Left hindlimb (tissue), 1 donor: ENCODE data around the gene CTNNA3.
"Not testable (repeated sequence)": the region's sequence is repeated elsewhere in the genome, so short reads cannot be mapped to it uniquely, and the experiment has no call there.

ENCODE experiments used
- DNase-seq: peaks from one replicate; pipeline ENCODE4 v3.0.0-alpha.2; 2018

CTNNA3 gene

GRCh38 chr10:66467042-66467441 lies 1229.0 kb downstream of the CTNNA3 start:
- no peak for DNase-seq

DNA sequence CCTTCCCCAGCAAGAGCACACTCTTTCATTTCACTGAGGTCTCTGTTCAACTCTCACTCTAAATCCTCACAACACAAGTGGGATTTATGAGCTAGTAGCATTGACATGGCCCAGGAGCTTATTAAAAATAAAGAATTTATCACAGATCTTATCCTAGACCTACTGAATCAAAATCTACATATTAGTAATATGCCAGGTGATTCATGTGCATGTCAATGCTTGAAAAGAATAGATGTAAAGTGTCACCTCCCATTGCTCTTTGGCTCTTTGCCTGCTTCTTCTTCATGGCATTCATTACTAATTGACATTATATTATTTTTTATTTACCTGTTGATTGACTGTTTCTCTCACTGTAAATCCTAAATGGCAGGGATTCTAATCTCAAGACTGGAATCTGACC lies 1229.4 kb downstream of the CTNNA3 start:
- no peak for DNase-seq

- no peak for DNase-seq
These were observed 1232.4 kb downstream of the CTNNA3 start for GRCh38 chr10:66463611-66464010.

- DNase-seq: no peak
These were observed 1238.4 kb downstream of the CTNNA3 start for GRCh38 chr10:66457629-66458028.

- no peak for DNase-seq
These were observed 1240.7 kb downstream of the CTNNA3 start for GRCh38 chr10:66455304-66455703.

DNA sequence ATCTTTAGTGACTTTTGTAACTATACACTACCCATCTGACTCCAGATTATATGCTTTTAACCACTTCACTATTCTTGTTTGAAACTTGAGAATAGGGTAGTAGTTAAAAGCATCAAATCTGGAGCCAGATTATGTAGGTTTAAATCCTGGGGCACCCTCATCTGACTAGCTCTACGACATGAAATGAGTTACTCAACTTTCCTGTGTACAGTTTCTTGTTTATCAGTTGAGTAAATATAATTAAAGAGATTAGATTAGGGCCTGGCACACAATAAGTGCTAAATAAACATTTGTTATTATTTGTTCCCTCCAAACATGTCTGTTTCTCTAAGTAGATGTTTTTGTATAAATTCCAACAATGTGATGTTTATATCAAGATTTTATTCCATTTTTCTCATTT lies 1255.4 kb downstream of the CTNNA3 start:
- DNase-seq: no peak

DNA sequence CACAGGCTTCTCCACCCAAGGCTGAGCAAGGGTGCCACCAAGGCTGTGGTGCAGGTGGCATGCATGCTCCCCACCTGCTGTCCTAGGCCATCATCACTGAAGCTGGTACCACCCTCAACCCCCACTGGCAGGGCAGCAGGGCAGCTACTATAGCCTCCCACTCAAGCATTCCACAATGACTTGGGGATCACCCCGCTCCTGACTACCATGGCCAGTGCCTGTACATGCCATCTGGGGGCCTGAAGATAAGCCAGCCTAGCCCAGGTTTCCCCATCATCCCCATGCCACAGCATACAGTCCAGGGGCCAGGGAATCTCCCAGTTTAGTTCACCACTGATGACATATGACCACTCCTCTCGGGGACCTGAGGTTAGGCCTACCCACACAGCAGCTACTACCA lies 1281.1 kb downstream of the CTNNA3 start:
- DNase-seq: no peak

GRCh38 chr10:66405566-66405965 lies 1290.4 kb downstream of the CTNNA3 start:
- no peak for DNase-seq

- no peak for DNase-seq
These were observed 1297.3 kb downstream of the CTNNA3 start for GRCh38 chr10:66398669-66399068.

- DNase-seq: no peak
These were observed 1301.5 kb downstream of the CTNNA3 start for GRCh38 chr10:66394342-66395063.

GRCh38 chr10:66390926-66391325 lies 1305.1 kb downstream of the CTNNA3 start:
- DNase-seq: no peak

GRCh38 chr10:66381045-66381444 lies 1315.0 kb downstream of the CTNNA3 start:
- no peak for DNase-seq

- no peak for DNase-seq
These were observed 1317.7 kb downstream of the CTNNA3 start for GRCh38 chr10:66378117-66378876.

DNA sequence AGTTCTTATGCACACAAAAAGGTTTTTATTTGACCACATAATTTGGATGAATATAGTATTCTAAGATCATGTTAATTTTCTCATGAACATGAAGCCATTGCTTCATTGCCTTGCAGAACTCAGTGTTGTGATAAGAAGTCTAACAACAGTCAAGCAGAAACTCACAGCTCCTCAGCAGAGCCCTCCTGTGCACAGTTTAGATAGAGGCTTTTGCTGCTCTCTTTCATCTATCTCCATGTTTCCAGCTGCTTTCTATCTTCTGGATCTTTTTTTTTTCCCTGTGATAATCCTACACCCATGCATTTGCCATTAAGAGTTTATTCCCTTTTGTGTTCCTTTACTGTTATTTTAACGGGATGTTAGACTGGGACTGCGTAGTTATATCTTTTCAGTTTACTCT lies 1327.8 kb downstream of the CTNNA3 start:
- no peak for DNase-seq

DNA sequence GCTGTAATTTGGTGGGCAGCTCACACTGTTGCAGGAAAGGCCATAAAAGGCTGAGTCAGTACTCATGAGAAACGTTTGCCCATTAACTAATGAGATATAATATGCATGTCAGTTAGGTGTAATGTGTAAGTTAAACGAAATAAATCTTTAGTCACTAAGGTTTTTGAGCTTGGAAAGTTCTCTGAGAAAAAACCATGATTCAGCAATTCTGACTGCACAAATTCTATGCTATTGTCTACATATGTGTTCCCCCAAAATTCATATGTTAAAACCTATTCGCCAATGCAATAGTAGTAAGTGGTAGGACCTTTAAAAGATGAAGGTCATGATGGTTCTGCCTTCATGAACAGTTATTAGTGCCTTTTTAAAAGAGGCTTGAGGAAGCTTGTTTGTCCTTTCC lies 1329.8 kb downstream of the CTNNA3 start:
- DNase-seq: no peak

GRCh38 chr10:66365686-66366085 lies 1330.3 kb downstream of the CTNNA3 start:
- no peak for DNase-seq

GRCh38 chr10:66362522-66362921 lies 1333.5 kb downstream of the CTNNA3 start:
- DNase-seq: no peak

DNA sequence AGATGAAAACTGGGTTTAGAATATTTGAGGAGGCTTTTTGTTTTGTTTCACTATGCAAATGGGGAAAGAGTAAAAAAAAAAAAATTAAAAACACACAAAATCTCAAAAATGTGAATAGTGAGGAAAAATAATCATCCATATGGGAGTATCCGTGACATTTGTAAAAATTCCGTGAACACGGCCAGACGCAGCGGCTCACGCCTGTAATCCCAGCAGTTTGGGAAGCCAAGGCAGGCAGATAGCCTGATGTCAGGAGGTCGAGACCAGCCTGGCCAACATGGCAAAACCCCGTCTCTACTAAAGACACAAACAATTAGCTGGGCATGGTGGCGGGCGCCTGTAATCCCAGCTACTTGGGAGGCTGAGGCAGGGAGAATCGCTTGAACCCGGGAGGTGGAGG lies 1342.2 kb downstream of the CTNNA3 start:
- DNase-seq: not testable (repeated sequence)

DNA sequence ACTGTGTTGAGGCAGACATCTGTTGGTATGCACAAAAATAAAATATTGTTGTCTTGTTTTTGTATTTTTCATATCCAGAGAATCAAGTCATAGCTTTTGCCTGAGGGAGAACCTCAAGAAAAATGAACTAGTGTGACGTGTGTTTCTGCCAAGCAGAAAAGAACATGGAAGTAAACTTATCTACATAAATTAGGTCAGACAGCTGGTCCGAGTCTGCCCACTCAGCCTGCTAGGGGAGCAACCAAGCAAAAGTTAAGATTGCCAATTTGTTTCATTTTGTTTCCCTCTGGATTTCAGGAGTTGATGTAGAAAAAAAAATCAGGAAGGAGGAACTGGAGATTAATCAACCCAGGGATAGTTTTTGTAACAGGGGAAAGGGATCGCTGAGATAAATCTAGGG lies 1342.6 kb downstream of the CTNNA3 start:
- DNase-seq: no peak

DNA sequence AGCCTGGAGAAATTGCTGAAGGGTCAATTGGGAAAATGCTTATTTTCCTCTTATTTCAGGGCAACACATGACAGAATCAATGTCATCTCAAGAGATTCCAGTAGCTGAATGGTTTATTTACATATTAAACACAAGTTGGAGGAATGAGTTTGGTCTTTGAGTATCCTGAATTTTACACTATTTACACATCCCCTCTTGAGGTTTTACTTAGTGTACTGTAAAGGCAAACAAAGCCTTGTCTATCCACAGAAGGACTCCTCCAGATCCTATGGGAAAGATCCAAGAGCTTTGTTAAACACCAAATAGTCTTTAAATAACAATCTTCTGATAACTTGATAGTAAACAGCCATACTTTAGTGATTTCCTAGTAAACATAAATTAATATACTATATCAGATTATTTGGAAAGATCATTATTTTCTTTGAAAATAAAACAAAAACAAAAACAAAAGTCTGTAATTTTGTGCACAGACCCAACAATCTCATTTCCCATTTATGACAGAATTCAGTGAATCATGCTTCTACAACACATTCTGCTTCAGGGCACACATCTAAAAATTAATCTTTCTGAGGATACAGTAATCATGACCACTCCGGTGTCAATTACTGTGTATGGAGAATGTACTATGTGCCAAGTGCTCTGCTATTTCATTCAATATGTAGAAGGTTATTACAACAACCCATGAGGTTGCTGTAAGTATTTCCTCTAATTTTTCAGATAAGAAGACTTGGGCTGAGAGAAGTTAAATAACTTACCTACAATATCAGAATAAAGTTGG lies 1345.2 kb downstream of the CTNNA3 start:
- DNase-seq: no peak

GRCh38 chr10:66349726-66350125 lies 1346.3 kb downstream of the CTNNA3 start:
- no peak for DNase-seq

GRCh38 chr10:66349076-66349475 lies 1346.9 kb downstream of the CTNNA3 start:
- DNase-seq: no peak

DNA sequence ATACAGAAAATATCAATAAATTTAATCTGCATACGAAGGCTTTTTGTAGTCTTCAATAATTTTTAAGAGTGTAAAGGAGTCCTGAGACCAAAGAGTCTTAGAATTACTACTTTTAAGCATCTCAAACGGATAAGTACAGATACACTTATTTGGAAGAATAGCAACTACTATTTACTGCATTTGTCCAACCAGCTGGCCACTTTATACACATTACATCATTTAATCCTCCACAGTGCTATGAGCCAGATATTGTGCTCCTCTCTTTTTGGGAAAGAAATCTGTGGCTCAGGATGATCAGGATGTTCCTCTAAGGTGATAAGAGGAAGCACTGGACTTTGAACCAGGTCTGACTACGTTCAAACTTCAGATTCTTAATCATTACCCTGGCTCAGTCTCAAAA lies 1358.8 kb downstream of the CTNNA3 start:
- no peak for DNase-seq

DNA sequence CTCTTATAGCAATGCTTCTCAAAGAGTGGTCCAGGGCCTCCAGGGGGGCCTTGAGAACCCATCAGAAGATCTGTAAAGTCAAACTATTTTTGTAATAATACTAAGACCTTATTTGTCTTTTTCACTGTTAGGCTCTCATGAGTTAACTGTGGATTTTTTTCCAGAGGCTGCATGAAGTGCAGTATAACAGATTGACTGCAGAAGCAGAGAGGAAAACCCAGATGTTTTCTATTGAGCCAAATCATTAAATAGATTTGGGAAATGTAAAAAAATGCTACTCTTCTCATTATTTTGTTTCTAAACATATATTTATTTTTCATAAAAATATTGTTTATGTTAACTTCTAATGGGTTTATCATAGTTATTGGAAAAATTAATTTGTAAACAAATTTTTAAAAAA lies 1359.2 kb downstream of the CTNNA3 start:
- no peak for DNase-seq
